CD4-positive, alpha-beta memory T cell (primary cell): ENCODE measurements around the gene COBL. TPM values are rescaled to one million over a fixed set of nuclear protein-coding genes. Genes with fewer than 3 reads are reported as not detected.

Experiments
- CTCF ChIA-PET: fragments of 350-600 bp; sonication (Branson Sonifier 250); formaldehyde crosslinking; loops from one replicate; lab custom pipeline; 2021; ENCODE audit warnings: inconsistent platforms; ENCODE audit not compliant: partially characterized antibody; lab: Charles Lee
- POLR2A ChIA-PET: fragments of 350-600 bp; sonication (Branson Sonifier 250); formaldehyde crosslinking; loops from one replicate; lab custom pipeline; 2021; ENCODE audit not compliant: partially characterized antibody; lab: Charles Lee
- DNase-seq, 5 donors: peaks; one replicate each; pipeline versions ENCODE4 v3.0.0 to v3.0.0-alpha.2; 2020 to 2022; ENCODE audit warnings: mixed read lengths in 1 of 5
- H3K27ac ChIP-seq: one replicate; pipeline ENCODE4 v1.7.0; 2013; ENCODE audit warnings: low read depth, low read length
- H3K27me3 ChIP-seq: 2 replicates; pipeline ENCODE4 v1.7.0; 2013; ENCODE audit warnings: mild to moderate bottlenecking, low read length, moderate library complexity; ENCODE audit not compliant: insufficient read depth
- H3K36me3 ChIP-seq: 2 replicates; pipeline ENCODE4 v1.7.0; 2013; ENCODE audit warnings: mild to moderate bottlenecking, low read length, moderate library complexity; ENCODE audit not compliant: insufficient read depth
- H3K4me1 ChIP-seq: 2 replicates; pipeline ENCODE4 v1.7.0; 2013; ENCODE audit warnings: mild to moderate bottlenecking, low read length, moderate library complexity; ENCODE audit not compliant: insufficient read depth
- H3K4me3 ChIP-seq, 2 donors: one replicate each; pipeline ENCODE4 v1.7.0; 2013; ENCODE audit warnings: low read length in 2 of 2, mild to moderate bottlenecking in 1 of 2
- H3K9me3 ChIP-seq, 2 donors: one replicate each; pipeline ENCODE4 v1.7.0; 2013; ENCODE audit warnings: low read length in 2 of 2, control low read depth in 1 of 2; ENCODE audit not compliant: control insufficient read depth in 1 of 2
- H3K27ac Mint-ChIP-seq, 7 donors: one replicate each; pipeline ENCODE4 v1.8.0; 2020 to 2021; ENCODE audit warnings: mixed read lengths in 7 of 7, mild to moderate bottlenecking in 6 of 7, inconsistent platforms in 3 of 7, moderate library complexity in 3 of 7
- H3K27me3 Mint-ChIP-seq, 2 donors: one replicate each; pipeline ENCODE4 v1.8.0; 2020 to 2021; ENCODE audit warnings: mixed read lengths in 2 of 2
- H3K36me3 Mint-ChIP-seq, 2 donors: one replicate each; pipeline ENCODE4 v1.8.0; 2020 to 2021; ENCODE audit warnings: mixed read lengths in 2 of 2, inconsistent platforms in 1 of 2, mild to moderate bottlenecking in 1 of 2
- H3K4me1 Mint-ChIP-seq, 4 donors: one replicate each; pipeline ENCODE4 v1.8.0; 2020 to 2021; ENCODE audit warnings: mixed read lengths in 4 of 4, mild to moderate bottlenecking in 1 of 4
- H3K4me3 Mint-ChIP-seq, 8 donors: one replicate each; pipeline ENCODE4 v1.8.0; 2020 to 2021; ENCODE audit warnings: mixed read lengths in 8 of 8, mild to moderate bottlenecking in 7 of 8, moderate library complexity in 6 of 8, inconsistent platforms in 3 of 8
- H3K9me3 Mint-ChIP-seq, 8 donors: one replicate each; pipeline ENCODE4 v1.8.0; 2020 to 2021; ENCODE audit warnings: mixed read lengths in 8 of 8, mild to moderate bottlenecking in 5 of 8, inconsistent platforms in 3 of 8, moderate library complexity in 1 of 8
- intact Hi-C: fragments of 100-400 bp; cut with micrococcal nuclease; formaldehyde crosslinking; loops from one replicate; pipeline ENCODE4 v1.15.1; 2023
- polyA plus RNA-seq, 2 donors: library from polyadenylated mRNA; unstranded; fragments of 300-500 nt; fragmentation: Illumina TruSeq; gene quantifications; one replicate each; pipeline ENCODE4 v1.2.3, GENCODE V29; 2021
- total RNA-seq, 2 experiments: library from RNA; stranded (reverse); gene quantifications; one replicate each; pipeline ENCODE4 v1.2.3, GENCODE V29; 2021

Gene COBL
- total and polyA plus RNA-seq, 4 experiments from 2014 or later: not detected

DNA sequence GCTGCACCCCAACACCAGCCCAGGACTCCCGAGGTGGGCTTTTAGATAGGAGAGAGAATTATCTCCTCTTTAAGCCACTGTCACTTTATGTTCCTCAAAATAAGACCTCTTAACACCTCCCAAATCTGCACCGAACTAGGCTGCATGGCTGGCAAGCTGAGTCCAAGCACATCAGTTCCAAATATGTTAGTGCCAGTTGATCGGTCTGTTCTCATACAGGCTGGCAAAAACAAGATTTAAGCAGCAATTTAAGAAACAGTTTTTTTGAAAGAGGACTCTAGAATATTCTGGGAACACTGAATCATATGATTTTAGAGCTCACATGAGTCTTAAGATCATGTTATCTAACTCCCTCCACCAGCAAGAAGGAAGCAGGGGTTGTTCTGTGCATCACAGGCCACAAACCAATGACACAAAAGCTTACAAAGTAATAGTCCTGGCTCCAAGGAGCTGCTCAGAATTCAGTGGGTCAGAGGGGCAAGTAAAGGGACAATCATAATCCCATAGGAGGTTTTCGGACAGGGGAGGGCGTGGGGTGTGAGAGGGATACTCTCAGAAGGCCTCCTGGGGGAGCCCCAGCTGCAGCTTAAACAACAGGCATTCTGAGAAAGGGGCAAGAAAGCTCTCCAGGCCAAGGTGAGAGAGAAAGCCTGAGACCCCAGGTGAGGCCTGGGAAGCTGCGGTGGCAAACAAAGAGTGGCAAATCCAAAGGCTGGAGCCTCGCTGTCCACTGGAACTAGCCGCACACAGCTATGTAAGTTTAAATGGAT, 7.1 kb downstream of the COBL start:
- Mint-ChIP-seq H3K9me3 (no peaks in the 10 kb centered on the region), H3K4me1 (no peaks in the 10 kb centered on the region), H3K36me3 (no peaks in the 10 kb centered on the region), H3K27ac (no peak overlapping the region), H3K27me3 (peaks cover 4 to 10% of the 10 kb centered on the region in 2 donors), H3K4me3 (no peak overlapping the region)
- no peak overlapping the region for H3K4me3 ChIP-seq
- H3K27me3 ChIP-seq: no peaks in the 10 kb centered on the region
- no peak overlapping the region for H3K27ac ChIP-seq
- POLR2A ChIA-PET: no interaction called here
- CTCF ChIA-PET: interaction anchor here (1.2 kb wide), 1 partner anchor 10 kb away, joined by 3 read pairs; no protein-coding TSS in a partner anchor
- H3K36me3 ChIP-seq: no peaks in the 10 kb centered on the region
- DNase-seq: no peak
- H3K9me3 ChIP-seq: no peaks in the 10 kb centered on the region
- intact Hi-C loops: no loop called here
- no peaks in the 10 kb centered on the region for H3K4me1 ChIP-seq

DNA sequence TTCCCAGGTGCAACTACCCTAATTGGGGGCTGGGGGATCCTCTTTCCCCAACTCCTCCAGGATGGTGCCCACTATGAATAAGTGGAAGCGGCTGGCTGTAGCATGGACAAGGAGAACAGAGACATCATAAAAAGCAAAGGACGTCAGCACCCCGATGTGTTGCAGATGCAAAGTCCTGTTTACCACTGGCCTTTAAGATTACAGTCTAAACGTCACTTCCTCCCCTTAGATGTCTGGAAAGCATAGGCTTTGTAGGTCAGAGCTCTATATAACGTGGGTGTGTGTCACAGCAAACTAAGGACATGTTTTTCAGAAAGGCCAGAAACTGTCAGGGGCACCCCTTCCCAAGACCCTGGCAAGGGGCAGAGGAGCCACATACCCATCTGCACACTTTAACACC, 7.9 kb downstream of the COBL start:
- H3K36me3 ChIP-seq: no peaks in the 10 kb centered on the region
- H3K4me3 ChIP-seq: no peak overlapping the region
- no peaks in the 10 kb centered on the region for H3K9me3 Mint-ChIP-seq
- no peaks in the 10 kb centered on the region for H3K27me3 ChIP-seq
- intact Hi-C loops: no loop called here
- CTCF ChIA-PET: no interaction called here
- no peaks in the 10 kb centered on the region for H3K4me1 Mint-ChIP-seq
- H3K4me3 Mint-ChIP-seq: no peak overlapping the region
- DNase-seq: no peak
- H3K4me1 ChIP-seq: no peaks in the 10 kb centered on the region
- H3K27ac ChIP-seq: no peak overlapping the region
- peaks cover 2 to 4% of the 10 kb centered on the region in 2 donors for H3K27me3 Mint-ChIP-seq
- no peak overlapping the region for H3K27ac Mint-ChIP-seq
- no peaks in the 10 kb centered on the region for H3K36me3 Mint-ChIP-seq
- POLR2A ChIA-PET: no interaction called here
- H3K9me3 ChIP-seq: no peaks in the 10 kb centered on the region

DNA sequence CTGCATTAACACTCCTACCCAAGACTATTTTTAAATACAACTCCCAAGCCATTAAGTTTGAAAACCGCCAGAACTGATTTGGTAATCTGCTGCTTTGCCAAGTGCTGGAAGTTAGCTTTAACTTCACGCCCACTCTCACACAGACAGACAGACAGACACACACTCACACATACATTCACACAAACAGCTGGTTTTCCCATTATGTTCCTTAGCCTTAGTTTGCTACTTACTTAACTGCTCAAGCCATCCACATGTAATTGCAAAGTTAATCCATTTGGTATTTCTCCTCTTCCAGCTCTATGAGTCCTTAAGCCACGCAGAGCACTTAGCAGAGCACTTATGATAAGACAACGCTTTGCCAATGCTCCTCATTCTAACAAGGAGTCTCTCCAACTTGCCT, 8.3 kb downstream of the COBL start:
- H3K4me1 Mint-ChIP-seq: no peaks in the 10 kb centered on the region
- CTCF ChIA-PET: no interaction called here

DNA sequence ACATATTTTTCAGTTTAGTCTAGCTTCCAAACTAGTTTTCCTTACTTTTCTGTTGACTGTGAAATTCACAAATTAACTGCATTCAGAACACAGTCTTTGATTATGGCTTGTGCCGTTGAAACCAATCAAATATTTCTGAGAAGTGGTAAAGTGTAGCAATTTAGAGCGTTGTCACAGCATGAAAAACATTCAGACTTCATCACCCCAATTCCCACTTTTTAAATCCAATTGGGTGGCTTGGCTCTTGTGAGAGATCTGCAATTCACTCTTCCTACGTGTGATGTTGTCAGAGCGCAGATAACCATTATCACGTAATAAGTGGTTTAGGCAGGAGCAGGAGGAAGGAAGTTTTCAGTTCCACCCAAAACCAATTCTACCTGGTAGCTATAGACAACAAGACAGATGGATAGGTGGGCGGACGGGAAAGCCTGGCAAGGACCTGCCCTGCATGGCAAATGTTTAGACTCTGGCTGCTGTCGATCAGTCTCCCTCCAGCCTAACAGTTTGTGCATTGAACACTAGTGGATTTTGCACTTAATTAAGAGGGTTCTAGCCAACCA, 8.9 kb downstream of the COBL start:
- Mint-ChIP-seq H3K4me3 (no peak overlapping the region), H3K27ac (no peak overlapping the region), H3K4me1 (no peaks in the 10 kb centered on the region), H3K27me3 (peaks cover 2 to 4% of the 10 kb centered on the region in 2 donors), H3K36me3 (no peaks in the 10 kb centered on the region), H3K9me3 (no peaks in the 10 kb centered on the region)
- ChIA-PET POLR2A (no interaction called here), CTCF (no interaction called here)
- H3K4me1 ChIP-seq: no peaks in the 10 kb centered on the region
- no peak overlapping the region for H3K27ac ChIP-seq
- no peaks in the 10 kb centered on the region for H3K27me3 ChIP-seq
- DNase-seq: no peak
- intact Hi-C loops: no loop called here
- no peaks in the 10 kb centered on the region for H3K36me3 ChIP-seq
- H3K4me3 ChIP-seq: no peak overlapping the region
- H3K9me3 ChIP-seq: no peaks in the 10 kb centered on the region

More for the DNA sequence above, 8.3 kb downstream of the COBL start:
- H3K36me3 ChIP-seq: no peaks in the 10 kb centered on the region
- H3K9me3 ChIP-seq: no peaks in the 10 kb centered on the region
- H3K27me3 Mint-ChIP-seq: peaks cover 2 to 4% of the 10 kb centered on the region in 2 donors
- H3K36me3 Mint-ChIP-seq: no peaks in the 10 kb centered on the region
- no peak for DNase-seq
- H3K27ac ChIP-seq: no peak overlapping the region
- H3K4me3 Mint-ChIP-seq: no peak overlapping the region
- H3K27me3 ChIP-seq: no peaks in the 10 kb centered on the region
- no peaks in the 10 kb centered on the region for H3K4me1 ChIP-seq
- POLR2A ChIA-PET: no interaction called here
- intact Hi-C loops: no loop called here
- H3K4me3 ChIP-seq: no peak overlapping the region
- no peak overlapping the region for H3K27ac Mint-ChIP-seq
- no peaks in the 10 kb centered on the region for H3K9me3 Mint-ChIP-seq

DNA sequence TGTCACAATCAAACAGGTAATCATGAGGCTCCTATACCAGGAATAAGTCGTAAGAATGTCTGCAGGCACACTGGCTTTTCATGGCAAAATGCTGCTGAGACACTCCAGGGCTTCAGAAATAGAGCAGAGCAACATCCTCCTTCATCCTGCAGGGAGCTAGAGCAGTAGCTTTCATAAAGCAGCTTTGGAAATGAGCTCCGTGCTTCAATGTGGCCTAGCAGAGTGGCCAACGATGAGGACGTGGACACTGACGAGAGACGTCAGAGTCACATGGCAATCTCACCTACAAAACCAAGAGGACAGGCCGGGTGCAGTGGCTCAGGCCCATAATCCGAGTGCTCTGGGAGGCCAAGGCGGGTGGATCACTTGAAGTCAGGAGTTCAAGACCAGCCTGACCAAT, 9.8 kb downstream of the COBL start:
- H3K4me1 Mint-ChIP-seq: no peaks in the 10 kb centered on the region
- ChIA-PET CTCF (no interaction called here), POLR2A (no interaction called here)
- no peak overlapping the region for H3K27ac Mint-ChIP-seq
- Histone ChIP-seq H3K9me3 (no peaks in the 10 kb centered on the region), H3K36me3 (no peaks in the 10 kb centered on the region), H3K4me1 (no peaks in the 10 kb centered on the region), H3K4me3 (no peak overlapping the region), H3K27me3 (no peaks in the 10 kb centered on the region), H3K27ac (no peak overlapping the region)
- H3K9me3 Mint-ChIP-seq: peaks cover 0 to 1% (median 0%) of the 10 kb centered on the region in 8 donors
- peaks cover 2% of the 10 kb centered on the region in 2 donors for H3K27me3 Mint-ChIP-seq
- no peaks in the 10 kb centered on the region for H3K36me3 Mint-ChIP-seq
- intact Hi-C loops: no loop called here
- H3K4me3 Mint-ChIP-seq: no peak overlapping the region
- DNase-seq: no peak

DNA sequence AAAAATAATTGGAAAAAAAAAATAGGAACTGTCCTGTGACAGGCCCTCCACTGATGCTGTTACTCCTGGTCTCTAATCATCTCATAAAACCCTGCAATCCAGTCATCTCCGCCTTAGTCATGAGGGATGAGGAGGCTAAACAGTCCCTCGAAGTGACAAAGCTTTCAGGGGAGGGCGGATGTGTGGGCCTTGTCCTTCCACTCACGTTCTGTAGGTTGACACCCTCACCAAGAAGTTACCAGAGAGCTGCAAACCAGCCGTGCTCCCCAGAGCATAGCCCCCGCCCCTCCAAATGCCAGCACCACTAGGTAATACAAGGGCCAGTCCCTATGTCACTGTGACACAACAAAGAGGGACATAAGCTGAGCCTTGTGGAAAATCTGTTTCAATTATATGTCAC, 11.9 kb downstream of the COBL start:
- H3K4me1 Mint-ChIP-seq: no peaks in the 10 kb centered on the region
- Histone ChIP-seq H3K4me3 (no peak overlapping the region), H3K4me1 (no peaks in the 10 kb centered on the region), H3K27me3 (no peaks in the 10 kb centered on the region), H3K9me3 (no peaks in the 10 kb centered on the region), H3K27ac (no peak overlapping the region), H3K36me3 (no peaks in the 10 kb centered on the region)
- intact Hi-C loops: no loop called here
- POLR2A ChIA-PET: no interaction called here
- H3K4me3 Mint-ChIP-seq: no peak overlapping the region
- H3K9me3 Mint-ChIP-seq: peaks cover 0 to 2% (median 0%) of the 10 kb centered on the region in 8 donors
- CTCF ChIA-PET: no interaction called here
- peaks cover 2 to 3% of the 10 kb centered on the region in 2 donors for H3K27me3 Mint-ChIP-seq
- DNase-seq: no peak
- H3K27ac Mint-ChIP-seq: no peak overlapping the region
- no peaks in the 10 kb centered on the region for H3K36me3 Mint-ChIP-seq

DNA sequence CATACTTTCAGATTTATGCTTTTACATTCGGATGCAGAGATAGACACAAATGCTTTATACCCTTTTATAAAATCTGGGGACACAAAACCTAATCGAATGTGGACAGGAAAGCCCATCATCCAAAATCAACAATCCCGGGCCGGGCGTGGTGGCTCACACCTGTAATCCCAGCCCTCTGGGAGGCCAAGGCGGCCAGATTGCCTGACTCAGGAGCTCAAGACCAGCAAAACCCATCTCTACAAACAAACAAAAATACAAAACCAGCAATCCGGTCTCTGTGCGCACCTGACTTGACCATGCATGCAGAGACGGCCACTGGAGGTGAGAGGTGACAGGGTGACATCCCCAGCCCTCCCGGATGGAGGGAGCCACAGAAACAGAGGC, 13.5 kb downstream of the COBL start:
- Histone ChIP-seq H3K27me3 (no peaks in the 10 kb centered on the region), H3K36me3 (no peaks in the 10 kb centered on the region), H3K4me1 (no peaks in the 10 kb centered on the region), H3K9me3 (no peaks in the 10 kb centered on the region), H3K27ac (no peak overlapping the region), H3K4me3 (no peak overlapping the region)
- Mint-ChIP-seq H3K4me3 (no peak overlapping the region), H3K27me3 (peaks cover 0 to 3% of the 10 kb centered on the region in 2 donors), H3K27ac (no peak overlapping the region), H3K9me3 (peaks cover 0 to 2% (median 0%) of the 10 kb centered on the region in 8 donors), H3K36me3 (no peaks in the 10 kb centered on the region), H3K4me1 (no peaks in the 10 kb centered on the region)
- POLR2A ChIA-PET: no interaction called here
- CTCF ChIA-PET: no interaction called here
- intact Hi-C loops: no loop called here
- no peak for DNase-seq
